HepG2 (cell line): ENCODE results near the gene TGFBI. TPM values are rescaled to one million over a fixed set of nuclear protein-coding genes. Genes with fewer than 3 reads are reported as not detected.

Source experiments
- ATAC-seq: fragments of 200-7000 bp; cut with Tn5 transposase; 3 replicates; pipeline ENCODE4 v1.9.1; 2020; ENCODE audit warnings: mild to moderate bottlenecking, moderate library complexity
- BruUV-seq: library from RNA; stranded (reverse); fragments of 400-500 nt; replicated peaks from 2 replicates; lab custom pipeline; 2021; lab: Mats Ljungman, UMichigan
- CTCF ChIA-PET: fragments of 300-600 bp; formaldehyde crosslinking; extraction: SDS; loops from one replicate; lab custom pipeline; 2021; ENCODE audit warnings: low total read pairs, inconsistent platforms, low intra/inter-chr PET ratio; lab: Yijun Ruan, JAX
- POLR2A ChIA-PET: fragments of 350-600 bp; sonication (Branson Sonifier 250); formaldehyde crosslinking; loops from one replicate; lab custom pipeline; 2020; ENCODE audit warnings: antibody characterized with exemption, inconsistent platforms; lab: Yijun Ruan, JAX
- DNase-seq: peaks from one replicate; pipeline ENCODE4 v3.0.0-alpha.2; 2015; ENCODE audit warnings: low spot score
- FAIRE-seq: peaks from 3 replicates; lab custom pipeline; 2011; peaks lifted over from hg19 to GRCh38; lab: Jason Lieb, UNC
- H2AFZ ChIP-seq: one replicate; pipeline ENCODE4 v1.6.1; 2011; ENCODE audit warnings: low read length, inconsistent platforms
- H3K27ac ChIP-seq: fragments of 300-600 bp; 3 replicates; pipeline ENCODE4 v1.8.0; 2011; ENCODE audit warnings: mixed run types, mild to moderate bottlenecking, mixed read lengths, low read length, inconsistent platforms; ENCODE audit not compliant: insufficient read depth; ENCODE audit errors: extremely low read length
- H3K27me3 ChIP-seq, 2 experiments: fragments of 200-600 bp in 1 of 2; 2 replicates in 1 of 2; 3 replicates in 1 of 2; pipeline versions ENCODE4 v1.6.0 to v1.8.0; 2011; ENCODE audit warnings: low read length in 2 of 2, mild to moderate bottlenecking in 2 of 2, moderate library complexity in 2 of 2, inconsistent platforms in 1 of 2; ENCODE audit not compliant: insufficient read depth in 2 of 2, control insufficient read depth in 1 of 2
- H3K36me3 ChIP-seq, 2 experiments: fragments of 200-600 bp in 1 of 2; replicated peaks in 1 of 2; 2 replicates in 1 of 2; 3 replicates in 1 of 2; pipeline versions ENCODE4 v1.5.1 to v1.8.0; 2011; ENCODE audit warnings: low read length in 2 of 2, inconsistent platforms in 1 of 2; ENCODE audit not compliant: insufficient read depth in 2 of 2, control insufficient read depth in 1 of 2
- H3K4me1 ChIP-seq: 2 replicates; pipeline ENCODE4 v1.5.1; 2012; ENCODE audit warnings: low read length, inconsistent platforms; ENCODE audit not compliant: insufficient read depth
- H3K4me2 ChIP-seq: 2 replicates; pipeline ENCODE4 v1.6.0; 2011; ENCODE audit warnings: low read depth, low read length, inconsistent platforms
- H3K4me3 ChIP-seq, 3 experiments: fragments of 200-600 bp in 1 of 3; sonication (generic), shearing (Covaris generic) in 1 of 3; replicated peaks in 1 of 3; 2 replicates each; pipeline ENCODE4 v1.5.1; 2011 to 2016; ENCODE audit warnings: low read length in 3 of 3, inconsistent platforms in 2 of 3, low read depth in 2 of 3, mild to moderate bottlenecking in 2 of 3, control low read depth in 1 of 3, mixed read lengths in 1 of 3; ENCODE audit not compliant: insufficient read depth in 1 of 3
- H3K79me2 ChIP-seq: one replicate; pipeline ENCODE4 v1.6.1; 2011; ENCODE audit warnings: low read length, inconsistent platforms; ENCODE audit not compliant: insufficient read depth
- H3K9ac ChIP-seq: 2 replicates; pipeline ENCODE4 v1.6.0; 2011; ENCODE audit warnings: mild to moderate bottlenecking, low read depth, low read length, inconsistent platforms; ENCODE audit not compliant: insufficient read depth
- H3K9me3 ChIP-seq: 2 replicates; pipeline ENCODE4 v1.5.1; 2012; ENCODE audit warnings: mild to moderate bottlenecking, low read length
- H4K20me1 ChIP-seq: 2 replicates; pipeline ENCODE4 v1.6.0; 2011; ENCODE audit warnings: inconsistent platforms, mild to moderate bottlenecking, low read length, moderate library complexity; ENCODE audit not compliant: insufficient read depth
- NR2C2 ChIP-seq: sonication (generic); formaldehyde crosslinking; IDR thresholded peaks from 2 replicates; pipeline ENCODE4 v1.4.0; 2020; ENCODE audit warnings: missing genetic modification reagents, mild to moderate bottlenecking, moderate library complexity, borderline replicate concordance
- POLR2G ChIP-seq: fragments of 200-400 bp; formaldehyde crosslinking; IDR thresholded peaks from 2 replicates; pipeline ENCODE4 v1.6.1; 2018; ENCODE audit warnings: mild to moderate bottlenecking, low read depth, low read length, moderate library complexity
- RELA ChIP-seq: sonication (generic); formaldehyde crosslinking; IDR thresholded peaks from 2 replicates; pipeline ENCODE4 v1.4.0; 2020; ENCODE audit warnings: missing genetic modification reagents
- ZBTB7B ChIP-seq: sonication (generic); formaldehyde crosslinking; IDR thresholded peaks from 2 replicates; pipeline ENCODE4 v1.4.0; 2020; ENCODE audit warnings: missing genetic modification reagents
- ZNF547 ChIP-seq: sonication (generic); formaldehyde crosslinking; IDR thresholded peaks from 2 replicates; pipeline ENCODE4 v1.5.1; 2020; ENCODE audit warnings: mild to moderate bottlenecking, missing genetic modification reagents
- ZNF619 ChIP-seq: sonication (generic); formaldehyde crosslinking; IDR thresholded peaks from 2 replicates; pipeline ENCODE4 v1.4.0; 2020; ENCODE audit warnings: mild to moderate bottlenecking, missing genetic modification reagents
- WGBS: methylation state at CpG from one replicate; pipeline ENCODE4 v1.1.6; 2017; ENCODE audit warnings: low lambda C conversion rate; 5-methylcytosine and 5-hydroxymethylcytosine counted together
- in situ Hi-C: cut with HindIII; loops from 2 replicates; pipeline ENCODE4 v1.10.0; 2017; ENCODE audit warnings: low pct_unique_long_range_greater_than_20kb; ENCODE audit not compliant: extremely low pct_ligation_motif_present
- intact Hi-C: fragments of 100-400 bp; cut with micrococcal nuclease; formaldehyde crosslinking; loops from one replicate; pipeline ENCODE4 v1.10.0; 2022; ENCODE audit not compliant: unreplicated experiment
- polyA plus RNA-seq, 8 experiments: library from polyadenylated mRNA; depleted of rRNA in 3 of 8; stranded (reverse) in 7 of 8; unstranded in 1 of 8; fragments of >200 nt; fragmentation: Illumina TruSeq in 4 of 8; extraction: Trizol in 4 of 8; gene quantifications; 2 replicates each; pipeline versions ENCODE4 v1.2.1 to v1.2.3, GENCODE V29; 2011 to 2016; ENCODE audit warnings: low read depth in 4 of 8, missing spikeins in 1 of 8, mixed read lengths in 1 of 8; ENCODE audit not compliant: insufficient read depth in 1 of 8
- total RNA-seq, 5 experiments: library from RNA; depleted of rRNA; stranded (reverse); fragments of >200 nt; fragmentation: Illumina TruSeq; extraction: Trizol; gene quantifications; 2 replicates each; pipeline ENCODE4 v1.2.3, GENCODE V29; 2016; ENCODE audit warnings: low read depth in 1 of 5
- TF ChIP-seq, protein P1 (sequence below): sonication (generic); formaldehyde crosslinking; IDR thresholded peaks from 2 replicates; pipeline ENCODE4 v1.4.0; 2020; ENCODE audit warnings: mild to moderate bottlenecking, missing genetic modification reagents

TGFBI gene
- total and polyA plus RNA-seq, 2 of the 13 experiments (the other 11 are each of a cell fraction or from before 2014, with no cell fraction given) = 275 to 457 TPM

DNA sequence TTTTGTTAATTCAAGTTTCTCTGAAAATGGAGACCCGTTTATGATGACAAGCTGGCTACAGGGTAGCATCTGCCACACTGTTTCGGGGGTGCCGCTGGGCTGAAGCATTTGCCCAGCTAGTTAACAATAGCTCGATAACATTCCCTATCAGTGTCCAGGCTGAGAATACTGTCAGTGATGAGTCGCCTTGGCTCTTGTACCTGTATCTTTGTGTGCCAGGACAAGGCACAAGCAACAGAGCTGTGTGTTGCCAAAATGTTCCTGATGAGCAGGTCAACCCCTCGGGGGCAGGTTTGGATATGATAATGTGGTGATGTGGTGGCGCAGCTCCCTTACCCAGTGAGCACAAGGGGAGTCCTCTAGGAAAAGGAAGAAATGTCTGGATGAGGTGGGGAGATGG is 7.0 kb downstream of the TGFBI start:
- H3K27ac ChIP-seq = no peak overlapping the region
- POLR2A ChIA-PET = interaction anchor here (1.1 to 10.6 kb wide), 3 partner anchors 17 to 61 kb away, joined by 3 to 129 read pairs (median 5); no protein-coding TSS in a partner anchor
- ATAC-seq (no peak), DNase-seq (no peak), FAIRE-seq (no peak)
- TF ChIP-seq, protein P1, sequence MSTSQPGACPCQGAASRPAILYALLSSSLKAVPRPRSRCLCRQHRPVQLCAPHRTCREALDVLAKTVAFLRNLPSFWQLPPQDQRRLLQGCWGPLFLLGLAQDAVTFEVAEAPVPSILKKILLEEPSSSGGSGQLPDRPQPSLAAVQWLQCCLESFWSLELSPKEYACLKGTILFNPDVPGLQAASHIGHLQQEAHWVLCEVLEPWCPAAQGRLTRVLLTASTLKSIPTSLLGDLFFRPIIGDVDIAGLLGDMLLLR (CRISPR knock-in tag) = no peak
- 0 out of 2 replicates have a peak, but pooled peaks have one; percentile 28 for TF ChIP-seq POLR2G
- no peaks in the 10 kb centered on the region for H3K27me3 ChIP-seq
- H3K79me2 ChIP-seq = peaks cover 9% of the 10 kb centered on the region
- WGBS = 93% methylated on average over 7 of the region's 7 CpGs
- H3K4me2 ChIP-seq = no peak overlapping the region
- no peaks in the 10 kb centered on the region for H3K9me3 ChIP-seq
- CTCF ChIA-PET = no interaction called here
- peaks cover 38% of the 10 kb centered on the region for H3K4me1 ChIP-seq
- no peak overlapping the region for H3K4me3 ChIP-seq
- no TSS peak for BruUV-seq
- H2AFZ ChIP-seq = no peak overlapping the region
- no peaks in the 10 kb centered on the region for H4K20me1 ChIP-seq
- in situ Hi-C loops (no loop called here), intact Hi-C loops (no loop called here)
- no peak overlapping the region for H3K9ac ChIP-seq
- peaks cover 16 to 55% of the 10 kb centered on the region in 2 experiments for H3K36me3 ChIP-seq

DNA sequence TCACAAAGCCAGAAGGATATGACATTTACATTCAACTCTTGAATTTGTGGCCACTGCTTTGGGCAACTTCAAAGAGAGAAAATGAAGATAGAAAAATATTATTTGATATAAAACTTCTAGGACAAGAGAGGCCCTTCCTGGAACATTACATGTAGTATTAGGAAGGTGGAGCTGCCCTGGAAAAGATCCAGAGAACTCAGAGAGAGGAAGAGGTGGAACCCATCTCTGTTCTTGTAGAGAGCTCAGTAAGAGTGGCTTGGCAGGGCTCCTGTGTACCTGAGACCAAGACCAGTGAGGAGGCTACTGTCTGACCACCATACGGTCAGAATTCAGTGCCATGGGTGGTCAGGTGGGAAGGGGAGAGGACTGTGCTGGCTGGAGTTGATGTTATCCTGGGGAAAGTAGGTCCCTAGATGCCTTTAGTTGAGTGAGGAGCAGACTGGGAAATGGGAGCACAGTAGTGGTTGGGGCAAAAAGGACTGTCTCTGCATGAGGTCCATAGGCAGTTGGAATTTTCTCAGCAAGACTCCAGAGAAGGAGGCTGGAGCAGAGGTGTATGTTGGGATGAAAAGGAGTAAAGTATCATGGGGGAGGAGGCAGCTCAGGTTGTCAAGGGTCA is 7.6 kb downstream of the TGFBI start:
- FAIRE-seq (no peak), ATAC-seq (no peak), DNase-seq (no peak)
- Histone ChIP-seq H3K27me3 (no peaks in the 10 kb centered on the region), H3K27ac (no peak overlapping the region), H3K36me3 (peaks cover 20 to 55% of the 10 kb centered on the region in 2 experiments), H3K9ac (no peak overlapping the region), H3K9me3 (no peaks in the 10 kb centered on the region), H4K20me1 (no peaks in the 10 kb centered on the region), H3K4me1 (peaks cover 35% of the 10 kb centered on the region), H3K4me3 (no peak overlapping the region), H3K4me2 (no peak overlapping the region), H3K79me2 (peaks cover 4% of the 10 kb centered on the region), H2AFZ (no peak overlapping the region)
- ChIA-PET CTCF (no interaction called here), POLR2A (interaction anchor here (1.6 to 10.6 kb wide), 2 partner anchors 16 to 22 kb away, joined by 5 to 129 read pairs; no protein-coding TSS in a partner anchor)
- no TSS peak for BruUV-seq
- 100% methylated on average over 1 of the region's 1 CpG for WGBS
- intact Hi-C loops (no loop called here), in situ Hi-C loops (no loop called here)
- TF ChIP-seq ZBTB7B (CRISPR knock-in tag) (no peak), NR2C2 (CRISPR knock-in tag) (no peak), ZNF619 (CRISPR knock-in tag) (no peak), ZNF547 (CRISPR knock-in tag) (no peak), RELA (CRISPR knock-in tag) (no peak)
- TF ChIP-seq, all 625 proteins: peak for 0
